Body of pancreas (tissue), 4 donors: ENCODE results near the gene JPH3. TPM values are rescaled to one million over a fixed set of nuclear protein-coding genes. Genes with fewer than 3 reads are reported as not detected.

ENCODE experiments used
- ATAC-seq: fragments of 150-250 bp; one replicate; pipeline ENCODE4 v1.9.1; 2016
- DNase-seq, 4 donors: peaks; one replicate each; pipeline ENCODE4 v3.0.0-alpha.2; 2019
- H3K27ac ChIP-seq, 4 donors: fragments of 200-600 bp; sonication (generic); 1 replicate in 3 of 4; 2 replicates in 1 of 4; pipeline versions ENCODE4 v1.5.1 to v1.6.1; 2016 to 2019; ENCODE audit warnings: mild to moderate bottlenecking in 1 of 4, mixed read lengths in 1 of 4, moderate library complexity in 1 of 4
- H3K27me3 ChIP-seq, 2 donors: fragments of 200-600 bp; sonication (generic); one replicate each; pipeline ENCODE4 v1.6.0; 2016; ENCODE audit warnings: mild to moderate bottlenecking in 1 of 2
- H3K36me3 ChIP-seq, 2 donors: fragments of 200-600 bp; sonication (generic); replicated peaks in 1 of 2; 2 replicates each; pipeline ENCODE4 v1.5.1; 2016; ENCODE audit warnings: low read depth in 2 of 2; ENCODE audit not compliant: insufficient read depth in 1 of 2
- H3K4me1 ChIP-seq: fragments of 200-600 bp; sonication (generic); one replicate; pipeline ENCODE4 v1.6.0; 2016
- H3K4me3 ChIP-seq, 2 donors: fragments of 200-600 bp; sonication (generic); 1 replicate in 1 of 2; 2 replicates in 1 of 2; pipeline ENCODE4 v1.5.1; 2016 to 2019
- H3K9me3 ChIP-seq, 3 donors: fragments of 200-600 bp; sonication (generic); 1 replicate in 2 of 3; 2 replicates in 1 of 3; pipeline ENCODE4 v1.5.1; 2016
- POLR2A ChIP-seq, 3 donors: fragments of 450-650 bp; IDR thresholded peaks; one replicate each; pipeline ENCODE4 v1.6.1; 2016; ENCODE audit warnings: antibody characterized with exemption in 3 of 3, mild to moderate bottlenecking in 2 of 3
- WGBS, 2 donors: methylation state at CpG; one replicate each; pipeline ENCODE4 v1.1.5; 2017; 5-methylcytosine and 5-hydroxymethylcytosine counted together
- intact Hi-C: fragments of 100-400 bp; cut with DNase I; formaldehyde crosslinking; loops from one replicate; pipeline ENCODE4 v1.15.1; 2023
- total RNA-seq, 2 donors: library from RNA; depleted of rRNA; stranded (reverse); fragments of >200 nt; gene quantifications; one replicate each; pipeline ENCODE4 v1.1.0, GENCODE V29; 2016
- TF ChIP-seq, protein P1 (sequence below), 7 experiments: fragments of 450-650 bp in 4 of 7; fragments of 200-600 bp in 3 of 7; sonication (generic) in 3 of 7; IDR thresholded peaks; one replicate each; pipeline ENCODE4 v1.5.1; 2016 to 2019; ENCODE audit warnings: antibody characterized with exemption in 7 of 7

JPH3 gene
- total RNA-seq, 2 donors from 2014 or later = not detected

DNA sequence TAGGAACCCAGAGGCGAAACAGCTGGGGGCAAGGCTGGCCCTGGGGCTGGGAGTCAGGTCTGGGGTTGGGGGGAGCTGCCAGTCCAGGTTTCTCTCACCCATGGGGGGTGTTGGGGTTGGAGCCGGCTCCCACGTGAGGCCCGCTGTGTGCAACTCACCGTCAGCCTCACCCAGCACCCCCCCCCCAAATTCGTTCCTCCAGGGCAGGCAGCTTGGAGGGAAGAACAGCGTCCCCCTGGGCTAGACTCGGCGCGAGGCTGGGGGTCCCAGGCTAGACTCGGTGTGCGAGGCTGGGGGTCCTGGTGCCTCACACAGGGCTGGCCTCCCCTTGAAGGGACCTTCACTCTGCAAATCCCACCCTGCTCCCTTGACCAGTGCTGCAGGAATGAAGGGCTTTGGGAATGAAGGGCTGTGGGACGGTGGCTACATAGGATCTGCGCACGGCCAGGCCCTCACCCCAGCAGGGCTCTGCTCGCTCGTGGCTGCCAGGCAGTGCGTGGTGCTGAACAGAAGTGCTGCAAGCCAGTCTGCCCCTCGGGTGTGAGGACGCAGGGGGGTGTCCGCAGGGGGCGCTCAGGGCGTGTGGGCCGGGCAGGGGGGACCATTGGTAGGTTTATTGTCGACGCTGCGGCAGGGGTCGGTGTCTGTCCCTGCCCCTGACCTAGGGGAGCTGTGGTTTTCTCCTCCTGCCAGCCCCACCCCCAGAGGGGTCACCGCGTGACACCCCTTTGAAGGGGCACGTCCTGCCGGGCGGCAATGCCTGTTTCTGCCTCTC lies 88.8 kb downstream of the JPH3 start:
- ATAC-seq (no peak), DNase-seq (no peak)
- Histone ChIP-seq H3K27me3 (no peaks in the 10 kb centered on the region), H3K4me3 (no peak overlapping the region), H3K9me3 (no peaks in the 10 kb centered on the region), H3K4me1 (no peaks in the 10 kb centered on the region), H3K36me3 (no peaks in the 10 kb centered on the region), H3K27ac (no peak overlapping the region)
- WGBS, 2 donors = 56 to 73% methylated on average over 3 to 31 of the region's 33 CpGs
- intact Hi-C loops = no loop called here
- TF ChIP-seq POLR2A (IDR thresholded peaks at IDR 0.05) = no peak
- TF ChIP-seq, protein P1, sequence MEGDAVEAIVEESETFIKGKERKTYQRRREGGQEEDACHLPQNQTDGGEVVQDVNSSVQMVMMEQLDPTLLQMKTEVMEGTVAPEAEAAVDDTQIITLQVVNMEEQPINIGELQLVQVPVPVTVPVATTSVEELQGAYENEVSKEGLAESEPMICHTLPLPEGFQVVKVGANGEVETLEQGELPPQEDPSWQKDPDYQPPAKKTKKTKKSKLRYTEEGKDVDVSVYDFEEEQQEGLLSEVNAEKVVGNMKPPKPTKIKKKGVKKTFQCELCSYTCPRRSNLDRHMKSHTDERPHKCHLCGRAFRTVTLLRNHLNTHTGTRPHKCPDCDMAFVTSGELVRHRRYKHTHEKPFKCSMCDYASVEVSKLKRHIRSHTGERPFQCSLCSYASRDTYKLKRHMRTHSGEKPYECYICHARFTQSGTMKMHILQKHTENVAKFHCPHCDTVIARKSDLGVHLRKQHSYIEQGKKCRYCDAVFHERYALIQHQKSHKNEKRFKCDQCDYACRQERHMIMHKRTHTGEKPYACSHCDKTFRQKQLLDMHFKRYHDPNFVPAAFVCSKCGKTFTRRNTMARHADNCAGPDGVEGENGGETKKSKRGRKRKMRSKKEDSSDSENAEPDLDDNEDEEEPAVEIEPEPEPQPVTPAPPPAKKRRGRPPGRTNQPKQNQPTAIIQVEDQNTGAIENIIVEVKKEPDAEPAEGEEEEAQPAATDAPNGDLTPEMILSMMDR (IDR thresholded peaks at IDR 0.05) = no peak

DNA sequence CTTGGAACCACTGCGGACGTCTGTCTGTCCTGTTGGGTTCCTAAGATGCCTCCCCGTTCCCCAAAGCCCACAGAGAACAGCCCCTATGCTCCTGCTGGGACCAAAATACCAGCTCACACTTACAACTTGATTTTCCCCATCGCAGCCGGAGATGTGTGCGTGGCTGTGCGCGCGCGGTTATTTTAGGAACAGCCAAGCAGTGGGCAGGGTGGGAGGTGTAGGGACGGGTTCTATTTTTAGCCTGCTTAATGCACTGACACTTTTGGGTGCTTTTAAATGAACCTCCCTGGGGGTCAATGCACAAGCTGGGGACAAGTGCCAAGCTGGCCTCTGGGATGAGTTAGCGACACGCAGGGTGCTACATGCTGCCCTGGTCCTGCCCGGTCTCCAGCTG lies 89.4 kb downstream of the JPH3 start:
- no peaks in the 10 kb centered on the region for H3K27me3 ChIP-seq
- intact Hi-C loops = no loop called here

DNA sequence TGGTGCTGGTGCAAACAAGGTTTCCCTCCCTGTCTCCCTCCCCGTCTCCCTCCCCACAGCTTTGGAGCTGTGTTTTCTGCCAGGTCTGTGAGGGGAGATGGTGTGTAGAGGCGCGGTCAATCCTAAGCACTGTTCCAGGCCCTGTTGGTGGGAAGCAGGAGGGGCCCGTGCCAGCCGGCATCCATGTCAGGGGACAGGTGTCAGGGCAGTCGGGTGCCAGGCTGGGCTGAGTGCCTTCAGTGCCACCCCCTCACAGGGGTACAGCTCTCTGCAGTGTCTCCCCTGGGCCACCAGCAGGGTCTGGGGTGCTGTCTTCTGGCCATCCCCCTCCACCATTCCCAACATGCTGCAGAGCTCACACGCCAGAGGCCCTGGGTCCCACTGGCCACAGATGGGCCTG lies 89.9 kb downstream of the JPH3 start:
- TF ChIP-seq, protein P1 (IDR thresholded peaks at IDR 0.05) = no peak
- no peak for TF ChIP-seq POLR2A (IDR thresholded peaks at IDR 0.05)
- H3K36me3 ChIP-seq = no peaks in the 10 kb centered on the region
- intact Hi-C loops = no loop called here
- no peaks in the 10 kb centered on the region for H3K9me3 ChIP-seq
- H3K4me1 ChIP-seq = no peaks in the 10 kb centered on the region
- DNase-seq = no peak
- 62% methylated on average over 7 of the region's 7 CpGs; no CpG with 5 or more reads in 1 of the 2 donors for WGBS, 2 donors
- no peaks in the 10 kb centered on the region for H3K27me3 ChIP-seq
- no peak overlapping the region for H3K27ac ChIP-seq
- ATAC-seq = no peak
- H3K4me3 ChIP-seq = no peak overlapping the region

More for the DNA sequence above, 89.4 kb downstream of the JPH3 start:
- Histone ChIP-seq H3K4me3 (no peak overlapping the region), H3K4me1 (no peaks in the 10 kb centered on the region), H3K27ac (no peak overlapping the region), H3K36me3 (no peaks in the 10 kb centered on the region), H3K9me3 (no peaks in the 10 kb centered on the region)
- ATAC-seq (no peak), DNase-seq (no peak)
- whole genome bisulfite sequencing, 2 donors = 55 to 63% methylated on average over 13 to 14 of the region's 14 CpGs
- no peak for TF ChIP-seq POLR2A (IDR thresholded peaks at IDR 0.05)
- TF ChIP-seq, protein P1 (IDR thresholded peaks at IDR 0.05) = no peak

DNA sequence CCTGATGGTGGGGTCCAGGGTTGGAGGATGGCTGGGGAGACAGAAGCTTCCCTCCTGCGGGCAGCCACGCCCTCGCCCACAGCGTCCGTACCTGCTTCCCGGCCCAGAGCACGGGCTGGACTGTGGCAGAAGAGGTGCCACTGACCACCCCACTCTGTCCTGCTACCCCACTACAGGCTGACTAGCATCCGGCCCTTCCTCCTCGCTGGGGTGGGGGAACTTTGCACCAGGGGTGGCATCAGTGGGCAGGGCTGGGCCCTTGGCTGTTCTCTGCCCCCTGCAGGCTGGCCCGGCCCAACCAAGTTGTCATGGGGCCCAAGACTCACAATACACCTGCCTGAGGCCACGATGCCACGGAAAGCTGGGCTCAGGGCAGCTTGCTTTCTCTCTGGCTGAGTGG lies 90.4 kb downstream of the JPH3 start:
- Histone ChIP-seq H3K27ac (no peak overlapping the region), H3K27me3 (no peaks in the 10 kb centered on the region), H3K9me3 (no peaks in the 10 kb centered on the region), H3K4me3 (no peak overlapping the region), H3K4me1 (no peaks in the 10 kb centered on the region), H3K36me3 (no peaks in the 10 kb centered on the region)
- DNase-seq = no peak
- no peak for TF ChIP-seq POLR2A (IDR thresholded peaks at IDR 0.05)
- TF ChIP-seq, protein P1 (IDR thresholded peaks at IDR 0.05) = no peak
- 67 to 80% methylated on average over 2 to 5 of the region's 12 CpGs for WGBS, 2 donors
- intact Hi-C loops = no loop called here
- ATAC-seq = no peak

DNA sequence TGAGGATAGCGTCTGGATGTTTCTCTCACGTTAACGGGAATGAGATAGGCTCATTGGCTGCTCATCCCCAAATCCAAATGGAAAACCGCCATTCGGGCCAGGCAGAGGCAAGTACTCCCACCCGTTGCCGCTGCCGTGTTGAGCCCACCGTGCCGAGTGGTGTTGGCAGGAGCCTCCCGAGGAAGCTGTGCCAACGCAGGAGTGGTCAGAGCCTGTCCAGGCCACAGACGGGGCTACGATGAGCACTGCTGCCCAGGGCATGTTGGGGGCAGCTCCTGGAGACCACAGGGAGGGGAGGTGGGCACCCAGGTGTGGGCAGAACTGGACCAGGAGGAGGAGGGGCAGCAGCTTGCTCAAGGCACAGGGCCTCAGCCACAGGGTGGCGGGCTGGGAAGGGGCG lies 91.5 kb downstream of the JPH3 start:
- 89 to 93% methylated on average over 12 to 15 of the region's 16 CpGs for WGBS, 2 donors
- H3K27ac ChIP-seq = no peak overlapping the region
- H3K4me1 ChIP-seq = no peaks in the 10 kb centered on the region
- DNase-seq (no peak), ATAC-seq (no peak)
- intact Hi-C loops = no loop called here
- no peaks in the 10 kb centered on the region for H3K9me3 ChIP-seq
- TF ChIP-seq, protein P1 (IDR thresholded peaks at IDR 0.05) = no peak
- TF ChIP-seq POLR2A (IDR thresholded peaks at IDR 0.05) = no peak
- no peaks in the 10 kb centered on the region for H3K36me3 ChIP-seq
- H3K27me3 ChIP-seq = no peaks in the 10 kb centered on the region
- H3K4me3 ChIP-seq = no peak overlapping the region
